ENCODE measurements around the gene TLCD4.
"Not testable (repeated sequence)": the region's sequence is repeated elsewhere in the genome, so short reads cannot be mapped to it uniquely, and the experiment has no call there.

The TLCD4 gene

GRCh38 chr1:95089650-95090287 is 27.4 kb upstream of the TLCD4 start:
- H3K27me3 ChIP-seq (ENCODE audit: control insufficient read depth in 1 of 2, insufficient read depth in 1 of 2, low read length in 2 of 2) = no peaks in the 10 kb centered on the region
- no peak overlapping the region for H2BK5ac ChIP-seq (ENCODE audit: low read depth, low read length, poor library complexity, severe bottlenecking)
- H3K4me1 ChIP-seq (ENCODE audit: control insufficient read depth, insufficient read depth, low read depth, low read length) = no peaks in the 10 kb centered on the region
- H3K18ac ChIP-seq (ENCODE audit: low read depth in 1 of 2, low read length in 2 of 2) = no peak overlapping the region
- no peak overlapping the region for H4K91ac ChIP-seq (ENCODE audit: low read length)
- no peak overlapping the region for H2BK15ac ChIP-seq (ENCODE audit: low read depth, poor library complexity, severe bottlenecking)
- H3K4ac ChIP-seq (ENCODE audit: low read depth in 1 of 2, low read length in 2 of 2) = peak overlapping the region in 1 of 2 experiments; percentile 28
- no peak overlapping the region for H4K8ac ChIP-seq (ENCODE audit: low read length)
- no peaks in the 10 kb centered on the region for H3K36me3 ChIP-seq (ENCODE audit: control insufficient read depth in 1 of 2, insufficient read depth in 2 of 2, low read depth in 1 of 2, low read length in 2 of 2)
- no peak overlapping the region for H2AFZ ChIP-seq (ENCODE audit: low read depth, low read length)
- H3K4me2 ChIP-seq (ENCODE audit: low read length, poor library complexity, severe bottlenecking) = no peak overlapping the region
- H3K27ac ChIP-seq (ENCODE audit: low read length, poor library complexity, severe bottlenecking) = no peak overlapping the region
- no peak overlapping the region for H3K9ac ChIP-seq (ENCODE audit: low read length)
- no peak overlapping the region for H2AK5ac ChIP-seq (ENCODE audit: low read length, severe bottlenecking)
- no peak overlapping the region for H3K4me3 ChIP-seq (ENCODE audit: insufficient read depth in 1 of 2, low read depth in 1 of 2, low read length in 2 of 2)
- 95% methylated on average over 5 of the region's 6 CpGs for WGBS
- no peak for DNase-seq
- H3K23ac ChIP-seq (ENCODE audit: low read length in 2 of 2) = no peak overlapping the region
- H3K9me3 ChIP-seq (ENCODE audit: control insufficient read depth, low read length) = no peaks in the 10 kb centered on the region
- H2BK12ac ChIP-seq (ENCODE audit: low read length in 2 of 2) = peak overlapping the region in 1 of 2 experiments; percentile 63
- H3K14ac ChIP-seq (ENCODE audit: low read length in 2 of 2) = no peak overlapping the region
- H3K79me1 ChIP-seq (replicated peaks; ENCODE audit: low read length, poor library complexity, severe bottlenecking) = no peaks in the 10 kb centered on the region
- no peak overlapping the region for H2BK120ac ChIP-seq (ENCODE audit: low read depth, low read length)

- not testable (repeated sequence) for H4K91ac ChIP-seq (ENCODE audit: low read length); H2BK5ac ChIP-seq (ENCODE audit: low read depth, low read length, poor library complexity, severe bottlenecking); H3K36me3 ChIP-seq (ENCODE audit: control insufficient read depth in 1 of 2, insufficient read depth in 2 of 2, low read depth in 1 of 2, low read length in 2 of 2); DNase-seq; H3K9me3 ChIP-seq (ENCODE audit: control insufficient read depth, low read length); H2BK120ac ChIP-seq (ENCODE audit: low read depth, low read length); H3K9ac ChIP-seq (ENCODE audit: low read length); H2AFZ ChIP-seq (ENCODE audit: low read depth, low read length); H3K27me3 ChIP-seq (ENCODE audit: control insufficient read depth in 1 of 2, insufficient read depth in 1 of 2, low read length in 2 of 2); H3K23ac ChIP-seq (ENCODE audit: low read length in 2 of 2); H3K4me1 ChIP-seq (ENCODE audit: control insufficient read depth, insufficient read depth, low read depth, low read length); H3K79me1 ChIP-seq (replicated peaks; ENCODE audit: low read length, poor library complexity, severe bottlenecking); H2BK15ac ChIP-seq (ENCODE audit: low read depth, poor library complexity, severe bottlenecking); H4K8ac ChIP-seq (ENCODE audit: low read length); H3K4me3 ChIP-seq (ENCODE audit: insufficient read depth in 1 of 2, low read depth in 1 of 2, low read length in 2 of 2); H3K4me2 ChIP-seq (ENCODE audit: low read length, poor library complexity, severe bottlenecking); H2AK5ac ChIP-seq (ENCODE audit: low read length, severe bottlenecking); H2BK12ac ChIP-seq (ENCODE audit: low read length in 2 of 2); H3K27ac ChIP-seq (ENCODE audit: low read length, poor library complexity, severe bottlenecking)
- H3K18ac ChIP-seq (ENCODE audit: low read depth in 1 of 2, low read length in 2 of 2) = peak overlapping the region in 1 of 2 experiments; percentile 40
- WGBS = 90% methylated on average over 14 of the region's 28 CpGs
- H3K4ac ChIP-seq (ENCODE audit: low read depth in 1 of 2, low read length in 2 of 2) = peak overlapping the region in 1 of 2 experiments; percentile 51
- peak overlapping the region in 1 of 2 experiments; percentile 60 for H3K14ac ChIP-seq (ENCODE audit: low read length in 2 of 2)
These were observed 25.9 kb upstream of the TLCD4 start for GRCh38 chr1:95091290-95091689.

- H3K4ac ChIP-seq (ENCODE audit: low read depth in 1 of 2, low read length in 2 of 2); H3K9me3 ChIP-seq (ENCODE audit: control insufficient read depth, low read length): not testable (repeated sequence)
These were observed 24.3 kb upstream of the TLCD4 start for GRCh38 chr1:95092891-95093290.

GRCh38 chr1:95093296-95093695 is 23.9 kb upstream of the TLCD4 start:
- no peak overlapping the region for H3K27ac ChIP-seq (ENCODE audit: low read length, poor library complexity, severe bottlenecking)
- no peaks in the 10 kb centered on the region for H3K79me1 ChIP-seq (replicated peaks; ENCODE audit: low read length, poor library complexity, severe bottlenecking)
- H2AK5ac ChIP-seq (ENCODE audit: low read length, severe bottlenecking) = no peak overlapping the region
- no peak overlapping the region for H2BK15ac ChIP-seq (ENCODE audit: low read depth, poor library complexity, severe bottlenecking)
- H4K8ac ChIP-seq (ENCODE audit: low read length) = no peak overlapping the region
- no peak overlapping the region for H2BK5ac ChIP-seq (ENCODE audit: low read depth, low read length, poor library complexity, severe bottlenecking)
- H2BK120ac ChIP-seq (ENCODE audit: low read depth, low read length) = no peak overlapping the region
- DNase-seq = no peak
- no peak overlapping the region for H3K14ac ChIP-seq (ENCODE audit: low read length in 2 of 2)
- H3K27me3 ChIP-seq (ENCODE audit: control insufficient read depth in 1 of 2, insufficient read depth in 1 of 2, low read length in 2 of 2) = no peaks in the 10 kb centered on the region
- H3K23ac ChIP-seq (ENCODE audit: low read length in 2 of 2) = no peak overlapping the region
- no peak overlapping the region for H3K4me2 ChIP-seq (ENCODE audit: low read length, poor library complexity, severe bottlenecking)
- H2AFZ ChIP-seq (ENCODE audit: low read depth, low read length) = no peak overlapping the region
- H3K9me3 ChIP-seq (ENCODE audit: control insufficient read depth, low read length) = no peaks in the 10 kb centered on the region
- no peaks in the 10 kb centered on the region for H3K4me1 ChIP-seq (ENCODE audit: control insufficient read depth, insufficient read depth, low read depth, low read length)
- no peak overlapping the region for H3K9ac ChIP-seq (ENCODE audit: low read length)
- no peak overlapping the region for H3K4ac ChIP-seq (ENCODE audit: low read depth in 1 of 2, low read length in 2 of 2)
- H4K91ac ChIP-seq (ENCODE audit: low read length) = no peak overlapping the region
- no peak overlapping the region for H3K4me3 ChIP-seq (ENCODE audit: insufficient read depth in 1 of 2, low read depth in 1 of 2, low read length in 2 of 2)
- WGBS = 39% methylated on average over 1 of the region's 1 CpG
- no peak overlapping the region for H3K18ac ChIP-seq (ENCODE audit: low read depth in 1 of 2, low read length in 2 of 2)
- no peak overlapping the region for H2BK12ac ChIP-seq (ENCODE audit: low read length in 2 of 2)
- no peaks in the 10 kb centered on the region for H3K36me3 ChIP-seq (ENCODE audit: control insufficient read depth in 1 of 2, insufficient read depth in 2 of 2, low read depth in 1 of 2, low read length in 2 of 2)

More at GRCh38 chr1:95092891-95093290, 24.3 kb upstream of the TLCD4 start:
- not testable (repeated sequence) for H3K4me3 ChIP-seq (ENCODE audit: insufficient read depth in 1 of 2, low read depth in 1 of 2, low read length in 2 of 2); H2BK5ac ChIP-seq (ENCODE audit: low read depth, low read length, poor library complexity, severe bottlenecking); H3K14ac ChIP-seq (ENCODE audit: low read length in 2 of 2); H3K79me1 ChIP-seq (replicated peaks; ENCODE audit: low read length, poor library complexity, severe bottlenecking); DNase-seq; H3K9ac ChIP-seq (ENCODE audit: low read length); H2BK12ac ChIP-seq (ENCODE audit: low read length in 2 of 2); H3K36me3 ChIP-seq (ENCODE audit: control insufficient read depth in 1 of 2, insufficient read depth in 2 of 2, low read depth in 1 of 2, low read length in 2 of 2); H4K91ac ChIP-seq (ENCODE audit: low read length); H3K27me3 ChIP-seq (ENCODE audit: control insufficient read depth in 1 of 2, insufficient read depth in 1 of 2, low read length in 2 of 2); H3K18ac ChIP-seq (ENCODE audit: low read depth in 1 of 2, low read length in 2 of 2); H3K4me2 ChIP-seq (ENCODE audit: low read length, poor library complexity, severe bottlenecking); H3K27ac ChIP-seq (ENCODE audit: low read length, poor library complexity, severe bottlenecking); H2AK5ac ChIP-seq (ENCODE audit: low read length, severe bottlenecking); H2AFZ ChIP-seq (ENCODE audit: low read depth, low read length); H2BK120ac ChIP-seq (ENCODE audit: low read depth, low read length); H3K4me1 ChIP-seq (ENCODE audit: control insufficient read depth, insufficient read depth, low read depth, low read length); H3K23ac ChIP-seq (ENCODE audit: low read length in 2 of 2); H4K8ac ChIP-seq (ENCODE audit: low read length); H2BK15ac ChIP-seq (ENCODE audit: low read depth, poor library complexity, severe bottlenecking)
